HepG2 (cell line): ENCODE results near the gene MIER2.
"Not testable (repeated sequence)": the region's sequence is repeated elsewhere in the genome, so short reads cannot be mapped to it uniquely, and the experiment has no call there.

Experiments
- HNRNPK ChIP-seq: fragments of 200-400 bp; formaldehyde crosslinking; IDR thresholded peaks from 2 replicates; pipeline ENCODE4 v1.6.1; 2018; ENCODE audit warnings: low read length, low read depth, moderate library complexity, mild to moderate bottlenecking; ENCODE audit not compliant: poor library complexity, severe bottlenecking
- SP1 ChIP-seq, 2 experiments: fragments of 450-650 bp in 1 of 2; sonication (generic) in 1 of 2; formaldehyde crosslinking in 1 of 2; IDR thresholded peaks; 2 replicates each; pipeline versions ENCODE4 v1.4.0 to v1.6.1; 2016 to 2020; ENCODE audit warnings: missing genetic modification reagents in 1 of 2
- TAF1 ChIP-seq: sonication (generic); formaldehyde crosslinking; IDR thresholded peaks from 2 replicates; pipeline ENCODE4 v1.4.0; 2020; ENCODE audit warnings: missing genetic modification reagents
- TF ChIP-seq, protein P1 (sequence below): sonication (generic); formaldehyde crosslinking; IDR thresholded peaks from 2 replicates; pipeline ENCODE4 v1.5.0; 2020; ENCODE audit warnings: mild to moderate bottlenecking, missing genetic modification reagents, moderate library complexity
- TF ChIP-seq, protein P2 (sequence below): sonication (generic); formaldehyde crosslinking; IDR thresholded peaks from 2 replicates; pipeline ENCODE4 v1.5.1; 2020; ENCODE audit warnings: missing genetic modification reagents, mild to moderate bottlenecking, borderline replicate concordance

- TF ChIP-seq, protein P1, sequence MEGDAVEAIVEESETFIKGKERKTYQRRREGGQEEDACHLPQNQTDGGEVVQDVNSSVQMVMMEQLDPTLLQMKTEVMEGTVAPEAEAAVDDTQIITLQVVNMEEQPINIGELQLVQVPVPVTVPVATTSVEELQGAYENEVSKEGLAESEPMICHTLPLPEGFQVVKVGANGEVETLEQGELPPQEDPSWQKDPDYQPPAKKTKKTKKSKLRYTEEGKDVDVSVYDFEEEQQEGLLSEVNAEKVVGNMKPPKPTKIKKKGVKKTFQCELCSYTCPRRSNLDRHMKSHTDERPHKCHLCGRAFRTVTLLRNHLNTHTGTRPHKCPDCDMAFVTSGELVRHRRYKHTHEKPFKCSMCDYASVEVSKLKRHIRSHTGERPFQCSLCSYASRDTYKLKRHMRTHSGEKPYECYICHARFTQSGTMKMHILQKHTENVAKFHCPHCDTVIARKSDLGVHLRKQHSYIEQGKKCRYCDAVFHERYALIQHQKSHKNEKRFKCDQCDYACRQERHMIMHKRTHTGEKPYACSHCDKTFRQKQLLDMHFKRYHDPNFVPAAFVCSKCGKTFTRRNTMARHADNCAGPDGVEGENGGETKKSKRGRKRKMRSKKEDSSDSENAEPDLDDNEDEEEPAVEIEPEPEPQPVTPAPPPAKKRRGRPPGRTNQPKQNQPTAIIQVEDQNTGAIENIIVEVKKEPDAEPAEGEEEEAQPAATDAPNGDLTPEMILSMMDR (CRISPR knock-in tag): not testable (repeated sequence)
- TF ChIP-seq HNRNPK; TAF1 (CRISPR knock-in tag); SP1 (IDR thresholded peaks at IDR 0.05); SP1 (CRISPR knock-in tag; IDR thresholded peaks at IDR 0.05): not testable (repeated sequence)
- TF ChIP-seq, protein P2, sequence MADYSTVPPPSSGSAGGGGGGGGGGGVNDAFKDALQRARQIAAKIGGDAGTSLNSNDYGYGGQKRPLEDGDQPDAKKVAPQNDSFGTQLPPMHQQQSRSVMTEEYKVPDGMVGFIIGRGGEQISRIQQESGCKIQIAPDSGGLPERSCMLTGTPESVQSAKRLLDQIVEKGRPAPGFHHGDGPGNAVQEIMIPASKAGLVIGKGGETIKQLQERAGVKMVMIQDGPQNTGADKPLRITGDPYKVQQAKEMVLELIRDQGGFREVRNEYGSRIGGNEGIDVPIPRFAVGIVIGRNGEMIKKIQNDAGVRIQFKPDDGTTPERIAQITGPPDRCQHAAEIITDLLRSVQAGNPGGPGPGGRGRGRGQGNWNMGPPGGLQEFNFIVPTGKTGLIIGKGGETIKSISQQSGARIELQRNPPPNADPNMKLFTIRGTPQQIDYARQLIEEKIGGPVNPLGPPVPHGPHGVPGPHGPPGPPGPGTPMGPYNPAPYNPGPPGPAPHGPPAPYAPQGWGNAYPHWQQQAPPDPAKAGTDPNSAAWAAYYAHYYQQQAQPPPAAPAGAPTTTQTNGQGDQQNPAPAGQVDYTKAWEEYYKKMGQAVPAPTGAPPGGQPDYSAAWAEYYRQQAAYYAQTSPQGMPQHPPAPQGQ (CRISPR knock-in tag): not testable (repeated sequence)
Measured at GRCh38 chr19:386632-387301, 42.2 kb upstream of the MIER2 start.
